Activated naive CD4-positive, alpha-beta T cell (primary cell): ENCODE data around the gene CTIF.
"Not testable (repeated sequence)": the region's sequence is repeated elsewhere in the genome, so short reads cannot be mapped to it uniquely, and the experiment has no call there.

Source experiments
- DNase-seq, 4 experiments: peaks; one replicate each; lab custom pipeline; 2025; lab: John Stamatoyannopoulos, UW

Gene CTIF

GRCh38 chr18:48641981-48642380, 103.2 kb downstream of the CTIF start:
- DNase-seq = no peak

DNA sequence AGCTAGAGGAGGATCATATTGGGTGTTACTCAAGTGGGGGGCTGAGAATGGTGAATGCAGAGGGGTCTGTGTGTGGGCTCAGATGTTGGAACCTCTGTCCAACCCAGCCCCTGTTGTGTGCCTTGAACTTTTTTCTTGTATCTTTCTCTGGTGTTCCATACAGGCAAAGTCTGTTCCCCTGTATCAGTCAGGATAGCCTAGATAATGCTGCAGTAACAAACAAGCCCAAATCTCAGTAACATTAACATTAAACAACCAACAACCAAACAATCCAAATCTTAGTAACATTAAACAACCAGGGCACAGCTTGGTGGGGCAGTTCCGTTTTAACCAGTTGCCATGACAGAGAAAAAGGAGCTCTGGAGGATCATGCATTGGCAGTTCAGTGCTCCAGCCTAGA, 103.7 kb downstream of the CTIF start:
- DNase-seq = no peak

GRCh38 chr18:48643262-48643661, 104.4 kb downstream of the CTIF start:
- no peak for DNase-seq

DNA sequence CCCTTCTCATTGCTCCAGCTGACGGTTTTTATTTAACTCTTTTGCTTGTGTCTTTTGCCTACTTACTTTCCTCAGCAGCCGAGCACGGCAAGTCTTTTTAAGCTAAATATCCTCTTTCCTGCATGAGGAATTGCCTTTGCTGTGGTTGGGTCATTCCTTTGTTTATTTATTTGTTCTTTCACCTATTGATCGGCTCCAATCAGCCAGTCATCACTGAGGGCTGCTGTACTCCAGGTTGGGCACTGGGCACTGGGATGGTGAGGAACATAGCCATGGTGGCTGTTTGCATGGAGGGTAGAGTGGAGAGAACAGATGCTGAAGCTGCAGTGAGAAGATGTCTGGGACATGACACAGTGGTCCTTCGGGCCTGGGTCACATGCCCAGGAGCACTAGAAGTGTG, 105.2 kb downstream of the CTIF start:
- no peak for DNase-seq

GRCh38 chr18:48645427-48646002, 106.7 kb downstream of the CTIF start:
- DNase-seq = no peak

- DNase-seq = no peak
These were observed 108.1 kb downstream of the CTIF start for GRCh38 chr18:48646976-48647375.

DNA sequence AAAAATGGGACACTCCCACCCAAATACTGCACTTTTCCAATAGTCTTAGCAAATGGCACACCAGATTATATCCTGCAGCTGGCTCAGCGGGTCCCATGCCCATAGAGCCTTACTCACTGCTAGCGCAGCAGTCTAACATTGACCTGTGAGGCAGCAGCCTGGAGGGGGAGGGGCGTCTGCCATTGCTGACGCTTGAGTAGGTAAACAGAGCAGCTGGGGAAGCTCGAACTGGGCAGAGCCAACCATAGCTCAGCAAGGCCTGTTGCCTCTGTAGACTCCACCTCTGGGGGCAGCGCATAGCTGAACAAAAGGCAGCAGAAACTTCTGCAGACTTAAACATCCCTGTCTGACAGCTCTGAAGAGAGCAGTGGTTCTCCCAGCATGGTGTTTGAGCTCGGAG, 110.4 kb downstream of the CTIF start:
- DNase-seq = no peak

DNA sequence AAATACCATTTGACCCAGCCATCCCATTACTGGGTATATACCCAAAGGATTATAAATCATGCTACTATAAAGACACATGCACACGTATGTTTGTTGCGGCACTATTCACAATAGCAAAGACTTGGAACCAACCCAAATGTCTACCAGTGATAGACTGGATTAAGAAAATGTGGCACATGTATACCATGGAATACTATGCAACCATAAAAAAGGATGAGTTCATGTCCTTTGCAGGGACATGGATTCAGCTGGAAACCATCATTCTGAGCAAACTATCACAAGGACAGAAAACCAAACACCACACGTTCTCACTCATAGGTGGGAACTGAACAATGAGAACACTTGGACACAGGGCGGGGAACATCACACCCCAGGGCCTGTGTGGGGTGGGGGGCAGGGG, 115.8 kb downstream of the CTIF start:
- not testable (repeated sequence) for DNase-seq

DNA sequence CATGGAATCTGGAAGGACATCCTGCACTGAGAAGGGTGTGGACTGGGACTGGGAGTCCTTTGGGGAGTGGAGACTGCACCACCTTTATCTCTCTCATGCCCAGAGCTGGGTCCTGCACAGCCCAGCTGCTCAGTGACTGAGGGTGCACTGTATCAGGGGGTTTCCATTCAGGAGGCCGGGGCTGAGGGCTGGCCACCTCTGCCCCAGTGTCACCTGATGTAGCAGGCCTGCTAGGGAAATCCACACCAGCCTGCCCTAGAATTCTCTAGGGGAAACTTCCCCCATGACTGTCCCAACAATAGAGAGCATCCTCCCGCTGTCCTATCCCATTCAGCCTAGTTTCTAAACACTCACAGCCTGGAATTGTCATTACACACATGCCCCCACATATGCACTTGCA, 116.7 kb downstream of the CTIF start:
- no peak for DNase-seq

DNA sequence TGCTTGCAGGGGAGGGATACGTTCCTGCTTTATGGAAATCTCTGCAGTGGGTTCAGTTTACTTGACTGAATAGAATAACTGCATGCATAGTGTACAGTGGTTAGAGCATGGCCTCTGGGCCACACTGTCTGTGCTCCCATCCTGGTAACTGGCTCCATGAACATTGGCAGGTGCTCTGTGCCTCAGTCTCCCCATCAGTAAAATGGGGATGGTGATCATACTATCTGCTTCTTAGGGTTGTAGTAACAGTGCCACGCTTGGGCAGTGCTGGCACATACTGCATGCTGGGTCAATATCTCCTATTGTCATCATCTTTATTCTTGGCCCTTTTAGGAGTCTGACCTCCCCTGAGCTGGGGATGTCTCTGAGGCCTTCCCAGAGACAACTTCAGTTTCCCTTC, 117.3 kb downstream of the CTIF start:
- DNase-seq = no peak

DNA sequence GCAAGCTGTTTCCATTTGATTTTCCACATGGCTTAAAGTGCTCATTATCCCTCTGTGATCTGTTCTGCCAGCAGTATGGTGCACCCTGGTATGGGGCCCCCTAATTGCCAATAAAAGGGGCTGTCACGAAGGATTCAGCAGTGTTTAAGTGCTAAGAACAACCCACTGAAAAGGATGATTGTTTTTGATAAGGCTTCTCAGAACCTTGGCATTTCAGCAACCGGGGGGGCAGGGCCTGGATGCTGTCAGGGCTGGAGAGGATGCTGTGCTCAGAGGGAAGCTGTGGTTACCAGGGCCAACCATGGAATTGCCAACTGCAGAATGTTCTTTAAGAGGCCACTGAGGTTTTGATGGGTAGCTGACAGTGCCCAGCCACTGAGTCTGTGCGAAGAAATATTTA, 117.8 kb downstream of the CTIF start:
- no peak for DNase-seq

GRCh38 chr18:48657447-48658120, 118.8 kb downstream of the CTIF start:
- no peak for DNase-seq

DNA sequence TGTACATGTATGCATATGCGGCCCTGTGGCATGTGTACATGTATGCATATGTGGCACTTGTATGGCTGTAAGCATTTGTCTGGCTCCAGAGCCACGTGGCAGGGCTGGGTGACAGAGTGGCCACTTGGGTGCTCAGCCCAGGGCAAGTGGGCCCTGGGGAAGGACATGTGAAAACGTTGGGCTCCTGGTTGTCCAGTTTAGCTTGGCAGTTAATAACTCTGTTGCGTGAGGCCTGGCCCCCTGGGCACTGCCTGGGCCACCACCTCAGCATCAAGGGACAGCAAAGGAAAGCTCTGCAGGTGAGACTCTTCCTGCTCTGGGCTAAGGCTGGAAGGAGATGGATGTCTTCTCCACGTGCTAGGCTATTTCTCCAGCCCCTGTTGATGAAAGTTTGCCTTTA, 119.9 kb downstream of the CTIF start:
- DNase-seq = no peak

DNA sequence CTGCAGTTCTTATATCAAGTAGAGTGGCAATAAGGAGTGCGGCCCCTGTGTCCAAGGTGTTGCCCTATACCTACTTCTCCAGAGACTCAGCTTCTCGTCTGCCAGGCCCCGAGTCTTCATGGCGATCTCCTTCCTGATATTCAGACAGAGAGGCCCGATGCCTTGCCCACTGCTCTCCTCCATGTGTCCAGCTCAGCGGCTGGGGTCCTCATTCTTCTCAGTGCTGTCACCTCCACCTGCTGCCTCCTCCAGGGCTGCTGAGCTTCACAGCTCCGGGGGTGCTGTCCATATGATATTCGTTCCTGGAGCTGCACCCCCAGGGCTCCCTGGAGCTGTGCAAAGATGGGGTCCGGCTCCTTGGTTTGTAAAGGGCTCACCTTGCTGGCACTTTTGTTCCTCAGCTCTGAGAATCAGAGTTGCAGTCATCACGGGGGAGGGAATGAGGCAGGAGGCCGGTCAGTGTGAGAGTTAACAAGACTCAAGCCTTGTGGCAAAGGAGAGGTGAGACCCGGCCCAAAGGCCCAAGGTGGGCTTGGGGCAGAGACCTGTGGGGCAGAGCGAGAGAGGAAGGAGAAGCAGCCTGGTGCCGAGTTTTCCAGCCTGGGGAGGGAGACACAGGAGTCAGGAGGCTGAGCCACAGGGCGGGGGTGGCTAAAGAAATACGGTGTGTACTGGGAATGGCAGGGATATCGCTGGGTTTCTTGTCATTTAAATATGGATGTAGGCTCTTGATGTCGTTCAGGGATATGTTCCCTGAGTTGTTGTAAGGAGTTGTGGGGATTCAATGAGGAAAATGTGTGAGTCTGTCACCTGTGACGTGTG, 120.6 kb downstream of the CTIF start:
- no peak for DNase-seq

- DNase-seq = no peak
These were observed 121.8 kb downstream of the CTIF start for GRCh38 chr18:48660346-48661228.

DNA sequence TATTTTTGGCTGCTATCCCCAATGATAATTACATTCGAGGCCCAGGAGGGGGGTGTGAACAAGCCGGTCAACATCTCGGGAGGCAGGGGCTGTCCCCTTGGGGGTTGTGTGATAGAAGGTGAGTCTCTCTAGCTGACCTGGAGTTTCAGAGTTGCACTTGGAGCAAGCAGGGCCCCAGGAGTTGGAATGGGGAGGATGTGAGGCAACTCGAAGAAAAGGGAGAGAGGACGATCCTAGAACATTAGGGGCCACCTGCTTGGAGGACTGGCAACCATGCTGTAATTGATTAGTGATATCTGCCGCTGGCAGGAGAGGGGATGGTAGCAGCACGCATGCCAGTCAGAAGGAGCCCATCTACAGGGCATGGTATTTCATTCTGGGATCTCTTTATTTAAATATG, 122.6 kb downstream of the CTIF start:
- DNase-seq = no peak

DNA sequence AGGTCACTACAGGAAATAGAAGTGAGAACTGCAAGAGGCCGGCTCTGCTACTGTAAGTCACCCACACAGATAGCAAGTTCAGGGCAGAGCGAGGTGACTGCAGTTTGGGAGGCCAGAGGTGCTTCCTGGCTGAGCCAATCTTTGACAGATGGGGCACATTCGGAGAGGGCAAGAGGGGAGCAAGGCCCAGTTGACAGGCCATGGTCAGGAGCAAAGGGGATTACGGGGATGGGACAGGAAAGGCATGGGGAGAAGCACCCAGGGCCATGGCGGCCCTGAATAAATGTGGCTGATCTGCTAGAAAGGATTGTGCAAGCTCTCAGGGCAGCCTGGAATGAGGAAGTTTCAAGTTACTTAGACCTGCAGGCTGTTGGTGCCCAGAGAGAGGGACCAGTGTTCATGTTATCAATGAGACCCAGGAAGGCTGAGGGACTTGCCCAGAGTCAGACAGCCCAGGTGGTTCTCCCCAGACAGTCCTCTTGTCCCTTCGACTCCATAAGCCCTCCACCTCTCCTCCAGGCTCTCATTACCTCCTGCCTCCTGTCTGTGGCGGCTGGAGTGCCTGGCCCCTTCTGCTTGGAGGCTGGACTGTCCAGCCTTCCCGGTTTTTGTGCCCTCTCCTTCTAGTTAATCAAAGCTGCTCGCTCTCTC, 123.3 kb downstream of the CTIF start:
- DNase-seq = no peak

DNA sequence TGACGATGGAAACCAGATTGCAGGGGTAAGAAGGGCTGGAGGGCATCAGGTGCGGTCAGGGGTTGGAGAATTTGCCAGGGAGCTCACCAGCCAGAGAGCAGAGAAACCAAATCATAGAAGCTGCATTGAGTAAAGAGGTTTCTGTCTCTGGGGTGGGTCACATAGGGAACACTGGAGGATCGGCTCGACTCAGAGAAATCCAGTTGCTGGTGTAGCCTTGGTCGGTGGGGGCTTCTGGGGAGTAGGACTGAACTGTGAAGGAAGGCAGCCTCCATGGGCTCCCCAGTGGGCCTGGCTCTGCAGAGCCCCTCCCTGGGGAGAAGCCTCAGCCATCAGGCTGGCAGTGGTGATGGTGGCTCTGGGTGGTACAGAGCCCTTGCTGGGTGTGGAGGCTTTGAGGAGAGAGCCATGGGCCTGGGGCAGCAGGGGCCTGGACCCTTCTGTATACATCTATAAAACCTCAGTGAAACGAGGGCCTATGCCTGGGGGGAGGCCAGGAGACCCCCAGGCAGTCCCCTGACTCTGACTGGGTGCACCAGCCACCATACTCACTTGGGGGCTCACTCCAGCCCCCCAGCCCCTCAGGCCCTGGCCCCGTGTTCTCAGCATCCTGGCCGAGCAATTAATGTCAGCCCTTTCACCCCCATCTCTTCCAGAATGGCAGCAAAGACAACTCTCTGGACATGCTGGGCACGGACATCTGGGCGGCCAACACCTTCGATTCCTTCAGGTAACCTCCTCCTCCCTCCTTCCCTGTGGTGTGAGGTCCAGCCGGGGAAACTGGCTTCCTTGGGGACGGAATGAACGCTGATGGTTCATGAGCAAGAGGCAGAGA, 124.5 kb downstream of the CTIF start:
- no peak for DNase-seq

GRCh38 chr18:48663931-48664847, 125.4 kb downstream of the CTIF start:
- peak in 3 of 4 experiments; percentile 3 to 36 (median 15) for DNase-seq

GRCh38 chr18:48665654-48666053, 126.8 kb downstream of the CTIF start:
- DNase-seq = no peak
